ENCODE results near the gene GNPAT.

Gene GNPAT

DNA sequence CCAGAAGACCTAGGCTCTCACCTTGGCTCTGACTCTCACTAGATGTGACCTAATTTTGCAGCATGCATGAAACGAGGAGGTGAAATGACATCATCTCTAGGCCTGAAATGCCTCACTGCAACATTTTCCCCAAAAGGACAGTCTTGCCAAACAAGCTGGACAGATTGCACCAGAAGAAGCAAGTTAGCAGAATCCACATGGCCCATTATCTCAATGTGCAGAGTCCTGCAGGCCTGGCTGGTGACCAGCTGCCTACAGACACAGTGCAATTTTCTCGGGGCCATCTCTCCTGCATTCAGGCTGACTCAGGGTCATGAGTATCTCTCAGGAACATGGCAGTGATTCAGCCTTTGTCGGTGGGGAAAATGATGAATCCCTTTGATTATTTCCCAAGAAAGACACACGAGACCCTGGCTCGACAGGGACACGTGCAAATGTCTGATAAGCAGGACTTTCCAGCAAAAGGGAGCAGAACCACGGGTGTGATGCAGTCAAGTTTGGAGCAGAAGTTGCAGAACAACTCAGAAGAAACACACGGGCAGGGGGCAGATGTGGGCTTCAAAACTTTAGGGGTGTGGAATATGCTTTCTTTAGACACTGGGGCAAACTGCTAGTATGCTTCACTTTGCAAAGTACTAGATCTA, 40.5 kb upstream of the GNPAT start:
- Histone ChIP-seq H3K79me2 (ENCODE audit: insufficient read depth, low read depth) (no peaks in the 10 kb centered on the region), H3K27ac (no peak overlapping the region), H3K9ac (no peak overlapping the region), H3K36me3 (ENCODE audit: insufficient read depth) (no peaks in the 10 kb centered on the region), H3K4me1 (ENCODE audit: low read depth, poor library complexity, severe bottlenecking) (no peaks in the 10 kb centered on the region), H3K4me3 (IDR thresholded peaks at IDR 0.05; ENCODE audit: insufficient read depth, low read depth, low read length) (no peak overlapping the region), H4K20me1 (ENCODE audit: insufficient read depth) (no peaks in the 10 kb centered on the region), H3K4me2 (no peak overlapping the region), H2AFZ (ENCODE audit: low read depth) (no peak overlapping the region), H3K27me3 (ENCODE audit: insufficient read depth, low read depth) (no peaks in the 10 kb centered on the region)
- TF ChIP-seq, protein P1, sequence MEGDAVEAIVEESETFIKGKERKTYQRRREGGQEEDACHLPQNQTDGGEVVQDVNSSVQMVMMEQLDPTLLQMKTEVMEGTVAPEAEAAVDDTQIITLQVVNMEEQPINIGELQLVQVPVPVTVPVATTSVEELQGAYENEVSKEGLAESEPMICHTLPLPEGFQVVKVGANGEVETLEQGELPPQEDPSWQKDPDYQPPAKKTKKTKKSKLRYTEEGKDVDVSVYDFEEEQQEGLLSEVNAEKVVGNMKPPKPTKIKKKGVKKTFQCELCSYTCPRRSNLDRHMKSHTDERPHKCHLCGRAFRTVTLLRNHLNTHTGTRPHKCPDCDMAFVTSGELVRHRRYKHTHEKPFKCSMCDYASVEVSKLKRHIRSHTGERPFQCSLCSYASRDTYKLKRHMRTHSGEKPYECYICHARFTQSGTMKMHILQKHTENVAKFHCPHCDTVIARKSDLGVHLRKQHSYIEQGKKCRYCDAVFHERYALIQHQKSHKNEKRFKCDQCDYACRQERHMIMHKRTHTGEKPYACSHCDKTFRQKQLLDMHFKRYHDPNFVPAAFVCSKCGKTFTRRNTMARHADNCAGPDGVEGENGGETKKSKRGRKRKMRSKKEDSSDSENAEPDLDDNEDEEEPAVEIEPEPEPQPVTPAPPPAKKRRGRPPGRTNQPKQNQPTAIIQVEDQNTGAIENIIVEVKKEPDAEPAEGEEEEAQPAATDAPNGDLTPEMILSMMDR (conservative IDR thresholded peaks at IDR 0.05; ENCODE audit: low read depth, low read length) = no peak

DNA sequence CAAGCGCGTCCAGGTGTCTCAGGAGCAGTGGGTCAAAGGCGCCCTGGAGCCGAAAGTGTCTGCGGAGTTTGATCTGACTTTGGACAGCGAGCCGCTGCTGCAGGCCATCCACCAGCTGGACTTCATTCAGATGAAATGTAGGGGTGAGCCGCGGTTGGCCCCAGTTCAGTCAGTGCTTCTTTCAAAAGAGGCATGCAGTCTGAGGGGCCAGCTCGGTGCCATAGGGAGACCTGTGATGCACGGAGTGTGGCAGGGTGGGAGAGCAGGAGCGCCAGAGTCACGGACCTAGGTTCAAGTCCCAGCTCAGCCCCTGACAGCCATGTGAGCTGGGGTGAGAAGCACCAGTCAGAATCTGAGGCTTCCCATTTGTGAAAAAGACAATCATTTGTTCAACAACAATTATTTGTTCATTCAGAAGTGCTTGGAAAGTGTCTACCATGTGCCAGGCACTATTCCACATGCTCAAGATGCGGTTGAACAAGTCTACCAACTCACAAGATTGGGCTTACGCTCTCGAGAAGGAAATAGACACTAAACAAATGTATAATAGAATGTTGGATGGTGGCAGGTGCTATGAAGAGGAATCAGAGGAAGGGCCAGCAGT, 39.5 kb upstream of the GNPAT start:
- Histone ChIP-seq H3K27ac (no peak overlapping the region), H3K4me3 (IDR thresholded peaks at IDR 0.05; ENCODE audit: insufficient read depth, low read depth, low read length) (no peak overlapping the region), H4K20me1 (ENCODE audit: insufficient read depth) (no peaks in the 10 kb centered on the region), H3K4me2 (no peak overlapping the region), H3K9ac (no peak overlapping the region), H3K36me3 (ENCODE audit: insufficient read depth) (no peaks in the 10 kb centered on the region), H3K4me1 (ENCODE audit: low read depth, poor library complexity, severe bottlenecking) (no peaks in the 10 kb centered on the region), H3K79me2 (ENCODE audit: insufficient read depth, low read depth) (no peaks in the 10 kb centered on the region), H2AFZ (ENCODE audit: low read depth) (no peak overlapping the region), H3K27me3 (ENCODE audit: insufficient read depth, low read depth) (no peaks in the 10 kb centered on the region)
- TF ChIP-seq, protein P1 (conservative IDR thresholded peaks at IDR 0.05; ENCODE audit: low read depth, low read length) = no peak

GRCh38 chr1:231201979-231202633, 38.9 kb upstream of the GNPAT start:
- H3K27ac ChIP-seq = no peak overlapping the region
- H3K79me2 ChIP-seq (ENCODE audit: insufficient read depth, low read depth) = no peaks in the 10 kb centered on the region
- no peak overlapping the region for H3K9ac ChIP-seq
- H3K4me3 ChIP-seq (IDR thresholded peaks at IDR 0.05; ENCODE audit: insufficient read depth, low read depth, low read length) = no peak overlapping the region
- no peak overlapping the region for H2AFZ ChIP-seq (ENCODE audit: low read depth)
- H3K4me2 ChIP-seq = no peak overlapping the region
- TF ChIP-seq, protein P1 (conservative IDR thresholded peaks at IDR 0.05; ENCODE audit: low read depth, low read length) = no peak
- no peaks in the 10 kb centered on the region for H3K27me3 ChIP-seq (ENCODE audit: insufficient read depth, low read depth)
- no peaks in the 10 kb centered on the region for H3K36me3 ChIP-seq (ENCODE audit: insufficient read depth)
- no peaks in the 10 kb centered on the region for H3K4me1 ChIP-seq (ENCODE audit: low read depth, poor library complexity, severe bottlenecking)
- H4K20me1 ChIP-seq (ENCODE audit: insufficient read depth) = no peaks in the 10 kb centered on the region

DNA sequence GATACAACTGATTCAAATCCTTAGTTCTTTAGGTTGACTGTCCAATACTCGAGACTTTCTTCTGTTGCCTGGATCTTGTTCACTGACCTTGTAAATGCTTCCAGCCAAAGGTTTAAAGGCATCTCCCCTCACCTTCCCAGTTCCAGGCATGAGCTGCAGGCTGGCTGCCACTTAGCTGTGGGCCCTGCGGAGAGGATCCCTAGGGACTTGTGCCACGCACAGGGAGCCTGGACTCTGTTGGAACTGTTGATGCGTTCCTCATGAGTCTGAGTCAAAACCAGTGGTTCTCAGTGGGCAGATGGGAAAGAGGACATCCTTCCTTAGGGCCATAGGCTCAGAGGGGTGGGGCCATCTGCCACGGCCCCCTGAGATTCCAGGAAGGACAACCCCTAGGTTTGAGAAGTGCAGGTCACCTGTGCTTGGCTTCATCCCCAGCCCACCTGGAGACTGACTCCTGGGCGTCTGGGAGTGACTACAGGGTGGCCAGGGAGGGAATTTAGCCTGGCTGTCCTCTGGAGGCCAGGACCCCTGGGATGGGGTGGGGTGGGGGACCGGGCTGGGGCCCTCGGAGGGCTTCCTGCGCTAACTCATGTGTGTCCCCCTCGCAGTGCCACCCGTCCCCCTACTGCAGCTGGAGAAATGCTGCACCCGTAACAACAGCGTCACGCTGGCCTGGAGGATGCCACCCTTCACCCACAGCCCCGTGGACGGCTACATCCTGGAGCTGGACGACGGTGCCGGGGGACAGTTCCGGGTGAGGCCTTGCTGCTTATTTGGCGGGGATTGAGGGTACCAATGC, 37.6 kb upstream of the GNPAT start:
- Histone ChIP-seq H3K4me1 (ENCODE audit: low read depth, poor library complexity, severe bottlenecking) (no peaks in the 10 kb centered on the region), H3K27me3 (ENCODE audit: insufficient read depth, low read depth) (no peaks in the 10 kb centered on the region), H3K4me2 (no peak overlapping the region), H3K9ac (no peak overlapping the region), H3K4me3 (IDR thresholded peaks at IDR 0.05; ENCODE audit: insufficient read depth, low read depth, low read length) (no peak overlapping the region), H3K27ac (no peak overlapping the region), H3K36me3 (ENCODE audit: insufficient read depth) (no peaks in the 10 kb centered on the region), H4K20me1 (ENCODE audit: insufficient read depth) (no peaks in the 10 kb centered on the region), H3K79me2 (ENCODE audit: insufficient read depth, low read depth) (no peaks in the 10 kb centered on the region), H2AFZ (ENCODE audit: low read depth) (no peak overlapping the region)
- TF ChIP-seq, protein P1 (conservative IDR thresholded peaks at IDR 0.05; ENCODE audit: low read depth, low read length) = no peak
